ENCODE data around the gene NEURL1B.

DNA sequence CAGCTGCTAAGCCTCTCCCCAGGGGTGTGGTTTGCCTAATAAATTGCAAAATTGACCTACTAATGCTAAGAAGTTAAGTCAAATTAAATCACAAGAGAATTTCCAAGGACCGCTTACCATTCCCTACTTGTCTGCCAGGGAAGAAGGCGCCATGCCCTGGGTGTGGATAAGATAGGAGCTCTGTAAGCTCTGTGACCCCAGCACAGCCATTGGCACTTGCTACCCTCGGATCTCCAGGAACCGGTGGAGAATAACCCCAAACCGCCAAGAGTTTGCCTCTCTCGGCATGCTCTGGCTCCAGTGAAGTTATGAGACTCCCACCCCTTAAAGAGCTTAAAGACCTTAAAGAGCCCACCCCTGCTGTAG, 58.9 kb downstream of the NEURL1B start:
- TF ChIP-seq POLR2A (IDR thresholded peaks at IDR 0.05), result no peak
- TF ChIP-seq, protein P1, sequence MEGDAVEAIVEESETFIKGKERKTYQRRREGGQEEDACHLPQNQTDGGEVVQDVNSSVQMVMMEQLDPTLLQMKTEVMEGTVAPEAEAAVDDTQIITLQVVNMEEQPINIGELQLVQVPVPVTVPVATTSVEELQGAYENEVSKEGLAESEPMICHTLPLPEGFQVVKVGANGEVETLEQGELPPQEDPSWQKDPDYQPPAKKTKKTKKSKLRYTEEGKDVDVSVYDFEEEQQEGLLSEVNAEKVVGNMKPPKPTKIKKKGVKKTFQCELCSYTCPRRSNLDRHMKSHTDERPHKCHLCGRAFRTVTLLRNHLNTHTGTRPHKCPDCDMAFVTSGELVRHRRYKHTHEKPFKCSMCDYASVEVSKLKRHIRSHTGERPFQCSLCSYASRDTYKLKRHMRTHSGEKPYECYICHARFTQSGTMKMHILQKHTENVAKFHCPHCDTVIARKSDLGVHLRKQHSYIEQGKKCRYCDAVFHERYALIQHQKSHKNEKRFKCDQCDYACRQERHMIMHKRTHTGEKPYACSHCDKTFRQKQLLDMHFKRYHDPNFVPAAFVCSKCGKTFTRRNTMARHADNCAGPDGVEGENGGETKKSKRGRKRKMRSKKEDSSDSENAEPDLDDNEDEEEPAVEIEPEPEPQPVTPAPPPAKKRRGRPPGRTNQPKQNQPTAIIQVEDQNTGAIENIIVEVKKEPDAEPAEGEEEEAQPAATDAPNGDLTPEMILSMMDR (IDR thresholded peaks at IDR 0.05), result no peak
